ENCODE data around the gene HTATSF1. TPM values are rescaled to one million over a fixed set of nuclear protein-coding genes. Genes with fewer than 3 reads are reported as not detected.

Gene HTATSF1
- total RNA-seq, 1 experiment from 2014 or later = 81.6 TPM

GRCh38 chrX:136534131-136534530, 36.7 kb downstream of the HTATSF1 start:
- Histone ChIP-seq H3K4me3 (no peak overlapping the region), H3K36me3 (no peaks in the 10 kb centered on the region), H3K27ac (no peak overlapping the region), H3K27me3 (no peaks in the 10 kb centered on the region), H3K4me1 (no peaks in the 10 kb centered on the region), H3K9me3 (replicated peaks) (no peaks in the 10 kb centered on the region)
- no peak for DNase-seq

GRCh38 chrX:136538811-136539210, 41.4 kb downstream of the HTATSF1 start:
- Histone ChIP-seq H3K36me3 (no peaks in the 10 kb centered on the region), H3K4me3 (no peak overlapping the region), H3K9me3 (replicated peaks) (no peaks in the 10 kb centered on the region), H3K4me1 (no peaks in the 10 kb centered on the region), H3K27ac (no peak overlapping the region), H3K27me3 (no peaks in the 10 kb centered on the region)
- DNase-seq = no peak

GRCh38 chrX:136540226-136540625, 42.8 kb downstream of the HTATSF1 start:
- DNase-seq = no peak
- no peak overlapping the region for H3K4me3 ChIP-seq
- H3K9me3 ChIP-seq (replicated peaks) = no peaks in the 10 kb centered on the region
- H3K27ac ChIP-seq = no peak overlapping the region
- no peaks in the 10 kb centered on the region for H3K27me3 ChIP-seq
- no peaks in the 10 kb centered on the region for H3K4me1 ChIP-seq
- no peaks in the 10 kb centered on the region for H3K36me3 ChIP-seq

- Histone ChIP-seq H3K27ac (no peak overlapping the region), H3K4me3 (no peak overlapping the region), H3K36me3 (no peaks in the 10 kb centered on the region), H3K4me1 (no peaks in the 10 kb centered on the region), H3K27me3 (no peaks in the 10 kb centered on the region), H3K9me3 (replicated peaks) (no peaks in the 10 kb centered on the region)
- peak; percentile 11 to 37 for DNase-seq
These were observed 43.9 kb downstream of the HTATSF1 start for GRCh38 chrX:136541294-136541693.

- no peak for DNase-seq
- no peak overlapping the region for H3K27ac ChIP-seq
- no peak overlapping the region for H3K4me3 ChIP-seq
- H3K27me3 ChIP-seq = no peaks in the 10 kb centered on the region
- no peaks in the 10 kb centered on the region for H3K36me3 ChIP-seq
- no peaks in the 10 kb centered on the region for H3K4me1 ChIP-seq
- no peaks in the 10 kb centered on the region for H3K9me3 ChIP-seq (replicated peaks)
These were observed 44.9 kb downstream of the HTATSF1 start for GRCh38 chrX:136542281-136542680.

- no peak for DNase-seq
- no peaks in the 10 kb centered on the region for H3K36me3 ChIP-seq
- H3K27me3 ChIP-seq = no peaks in the 10 kb centered on the region
- H3K9me3 ChIP-seq (replicated peaks) = no peaks in the 10 kb centered on the region
- H3K27ac ChIP-seq = no peak overlapping the region
- H3K4me1 ChIP-seq = no peaks in the 10 kb centered on the region
- H3K4me3 ChIP-seq = no peak overlapping the region
These were observed 49.0 kb downstream of the HTATSF1 start for GRCh38 chrX:136546371-136546781.

GRCh38 chrX:136549226-136549625, 51.8 kb downstream of the HTATSF1 start:
- no peak overlapping the region for H3K4me3 ChIP-seq
- no peak for DNase-seq
- H3K9me3 ChIP-seq (replicated peaks) = no peaks in the 10 kb centered on the region
- H3K27me3 ChIP-seq = no peaks in the 10 kb centered on the region
- H3K4me1 ChIP-seq = no peaks in the 10 kb centered on the region
- no peak overlapping the region for H3K27ac ChIP-seq
- no peaks in the 10 kb centered on the region for H3K36me3 ChIP-seq

GRCh38 chrX:136551410-136551809, 54.0 kb downstream of the HTATSF1 start:
- H3K4me1 ChIP-seq = no peaks in the 10 kb centered on the region
- no peaks in the 10 kb centered on the region for H3K27me3 ChIP-seq
- H3K4me3 ChIP-seq = no peak overlapping the region
- H3K27ac ChIP-seq = no peak overlapping the region
- H3K36me3 ChIP-seq = no peaks in the 10 kb centered on the region
- no peaks in the 10 kb centered on the region for H3K9me3 ChIP-seq (replicated peaks)
- DNase-seq = no peak

- DNase-seq = no peak
- Histone ChIP-seq H3K9me3 (replicated peaks) (no peaks in the 10 kb centered on the region), H3K27me3 (no peaks in the 10 kb centered on the region), H3K36me3 (no peaks in the 10 kb centered on the region), H3K27ac (no peak overlapping the region), H3K4me3 (no peak overlapping the region), H3K4me1 (no peaks in the 10 kb centered on the region)
These were observed 58.3 kb downstream of the HTATSF1 start for GRCh38 chrX:136555694-136556093.

Other genes with a start within 250 kb of the HTATSF1 start
- 15.5 and 17.6 TPM in 2 replicates for gene MAP7D3, start 246.2 kb upstream of the HTATSF1 start, total RNA-seq (2014; rRNA removed; shearing (Covaris generic))
- gene ADGRG4, start 196.6 kb upstream of the HTATSF1 start, total RNA-seq (2014; rRNA removed; shearing (Covaris generic)) = not detected in 2 replicates
- not detected in 2 replicates for gene BRS3, start 9.6 kb upstream of the HTATSF1 start, total RNA-seq (2014; rRNA removed; shearing (Covaris generic))
- gene VGLL1, start 34.6 kb downstream of the HTATSF1 start, total RNA-seq (2014; rRNA removed; shearing (Covaris generic)) = not detected in 2 replicates
- gene CD40LG, start 150.6 kb downstream of the HTATSF1 start, total RNA-seq (2014; rRNA removed; shearing (Covaris generic)) = not detected in 2 replicates

Data from SJCRH30 (cell line).